HepG2 (cell line): ENCODE measurements around the gene PIEZO2. TPM values are rescaled to one million over a fixed set of nuclear protein-coding genes. Genes with fewer than 3 reads are reported as not detected.

Experiments
- ATAC-seq: fragments of 200-7000 bp; cut with Tn5 transposase; 3 replicates; pipeline ENCODE4 v1.9.1; 2020; ENCODE audit warnings: mild to moderate bottlenecking, moderate library complexity
- BruUV-seq: library from RNA; stranded (reverse); fragments of 400-500 nt; replicated peaks from 2 replicates; lab custom pipeline; 2021; lab: Mats Ljungman, UMichigan
- CTCF ChIA-PET: fragments of 300-600 bp; formaldehyde crosslinking; extraction: SDS; loops from one replicate; lab custom pipeline; 2021; ENCODE audit warnings: low total read pairs, inconsistent platforms, low intra/inter-chr PET ratio; lab: Yijun Ruan, JAX
- POLR2A ChIA-PET: fragments of 350-600 bp; sonication (Branson Sonifier 250); formaldehyde crosslinking; loops from one replicate; lab custom pipeline; 2020; ENCODE audit warnings: antibody characterized with exemption, inconsistent platforms; lab: Yijun Ruan, JAX
- DNase-seq: peaks from one replicate; pipeline ENCODE4 v3.0.0-alpha.2; 2015; ENCODE audit warnings: low spot score
- FAIRE-seq: peaks from 3 replicates; lab custom pipeline; 2011; peaks lifted over from hg19 to GRCh38; lab: Jason Lieb, UNC
- H2AFZ ChIP-seq: one replicate; pipeline ENCODE4 v1.6.1; 2011; ENCODE audit warnings: low read length, inconsistent platforms
- H3K27ac ChIP-seq: fragments of 300-600 bp; 3 replicates; pipeline ENCODE4 v1.8.0; 2011; ENCODE audit warnings: mixed run types, mild to moderate bottlenecking, mixed read lengths, low read length, inconsistent platforms; ENCODE audit not compliant: insufficient read depth; ENCODE audit errors: extremely low read length
- H3K27me3 ChIP-seq, 2 experiments: fragments of 200-600 bp in 1 of 2; 2 replicates in 1 of 2; 3 replicates in 1 of 2; pipeline versions ENCODE4 v1.6.0 to v1.8.0; 2011; ENCODE audit warnings: low read length in 2 of 2, mild to moderate bottlenecking in 2 of 2, moderate library complexity in 2 of 2, inconsistent platforms in 1 of 2; ENCODE audit not compliant: insufficient read depth in 2 of 2, control insufficient read depth in 1 of 2
- H3K36me3 ChIP-seq, 2 experiments: fragments of 200-600 bp in 1 of 2; replicated peaks in 1 of 2; 2 replicates in 1 of 2; 3 replicates in 1 of 2; pipeline versions ENCODE4 v1.5.1 to v1.8.0; 2011; ENCODE audit warnings: low read length in 2 of 2, inconsistent platforms in 1 of 2; ENCODE audit not compliant: insufficient read depth in 2 of 2, control insufficient read depth in 1 of 2
- H3K4me1 ChIP-seq: 2 replicates; pipeline ENCODE4 v1.5.1; 2012; ENCODE audit warnings: low read length, inconsistent platforms; ENCODE audit not compliant: insufficient read depth
- H3K4me2 ChIP-seq: 2 replicates; pipeline ENCODE4 v1.6.0; 2011; ENCODE audit warnings: low read depth, low read length, inconsistent platforms
- H3K4me3 ChIP-seq, 3 experiments: fragments of 200-600 bp in 1 of 3; sonication (generic), shearing (Covaris generic) in 1 of 3; replicated peaks in 1 of 3; 2 replicates each; pipeline ENCODE4 v1.5.1; 2011 to 2016; ENCODE audit warnings: low read length in 3 of 3, inconsistent platforms in 2 of 3, low read depth in 2 of 3, mild to moderate bottlenecking in 2 of 3, control low read depth in 1 of 3, mixed read lengths in 1 of 3; ENCODE audit not compliant: insufficient read depth in 1 of 3
- H3K79me2 ChIP-seq: one replicate; pipeline ENCODE4 v1.6.1; 2011; ENCODE audit warnings: low read length, inconsistent platforms; ENCODE audit not compliant: insufficient read depth
- H3K9ac ChIP-seq: 2 replicates; pipeline ENCODE4 v1.6.0; 2011; ENCODE audit warnings: mild to moderate bottlenecking, low read depth, low read length, inconsistent platforms; ENCODE audit not compliant: insufficient read depth
- H3K9me3 ChIP-seq: 2 replicates; pipeline ENCODE4 v1.5.1; 2012; ENCODE audit warnings: mild to moderate bottlenecking, low read length
- H4K20me1 ChIP-seq: 2 replicates; pipeline ENCODE4 v1.6.0; 2011; ENCODE audit warnings: inconsistent platforms, mild to moderate bottlenecking, low read length, moderate library complexity; ENCODE audit not compliant: insufficient read depth
- BCLAF1 ChIP-seq: fragments of 450-650 bp; IDR thresholded peaks from 2 replicates; pipeline ENCODE4 v1.6.1; 2017; ENCODE audit warnings: mild to moderate bottlenecking
- HOXA5 ChIP-seq: sonication (generic); formaldehyde crosslinking; IDR thresholded peaks from 2 replicates; pipeline ENCODE4 v1.4.0; 2020; ENCODE audit warnings: missing genetic modification reagents
- ISL2 ChIP-seq: sonication (generic); formaldehyde crosslinking; IDR thresholded peaks from 2 replicates; pipeline ENCODE4 v1.5.0; 2020; ENCODE audit warnings: missing genetic modification reagents
- KAT8 ChIP-seq: IDR thresholded peaks from 2 replicates; pipeline ENCODE4 v1.6.1; 2016; ENCODE audit warnings: missing genetic modification reagents, missing compliant biosample characterization
- KDM4B ChIP-seq: sonication (generic); formaldehyde crosslinking; IDR thresholded peaks from 2 replicates; pipeline ENCODE4 v1.4.0; 2020; ENCODE audit warnings: missing genetic modification reagents
- MEF2D ChIP-seq: sonication (generic); formaldehyde crosslinking; IDR thresholded peaks from 2 replicates; pipeline ENCODE4 v1.5.1; 2020; ENCODE audit warnings: mild to moderate bottlenecking, missing genetic modification reagents
- MYPOP ChIP-seq: sonication (generic); formaldehyde crosslinking; IDR thresholded peaks from 2 replicates; pipeline ENCODE4 v1.8.1; 2023; ENCODE audit warnings: mild to moderate bottlenecking, moderate library complexity, missing genetic modification reagents
- PRDM15 ChIP-seq: sonication (generic); formaldehyde crosslinking; IDR thresholded peaks from 2 replicates; pipeline ENCODE4 v1.4.0; 2020; ENCODE audit warnings: missing genetic modification reagents
- RBFOX2 ChIP-seq: fragments of 200-400 bp; formaldehyde crosslinking; IDR thresholded peaks from 2 replicates; pipeline ENCODE4 v1.6.1; 2017; ENCODE audit warnings: low read depth, mild to moderate bottlenecking, low read length
- SRY ChIP-seq: sonication (generic); formaldehyde crosslinking; IDR thresholded peaks from 2 replicates; pipeline ENCODE4 v1.8.0; 2022; ENCODE audit warnings: mild to moderate bottlenecking, missing genetic modification reagents
- ZNF749 ChIP-seq: sonication (generic); formaldehyde crosslinking; IDR thresholded peaks from 2 replicates; pipeline ENCODE4 v1.8.0; 2022; ENCODE audit warnings: mild to moderate bottlenecking, missing genetic modification reagents, moderate library complexity, borderline replicate concordance
- in situ Hi-C: cut with HindIII; loops from 2 replicates; pipeline ENCODE4 v1.10.0; 2017; ENCODE audit warnings: low pct_unique_long_range_greater_than_20kb; ENCODE audit not compliant: extremely low pct_ligation_motif_present
- intact Hi-C: fragments of 100-400 bp; cut with micrococcal nuclease; formaldehyde crosslinking; loops from one replicate; pipeline ENCODE4 v1.10.0; 2022; ENCODE audit not compliant: unreplicated experiment
- polyA plus RNA-seq, 8 experiments: library from polyadenylated mRNA; depleted of rRNA in 3 of 8; stranded (reverse) in 7 of 8; unstranded in 1 of 8; fragments of >200 nt; fragmentation: Illumina TruSeq in 4 of 8; extraction: Trizol in 4 of 8; gene quantifications; 2 replicates each; pipeline versions ENCODE4 v1.2.1 to v1.2.3, GENCODE V29; 2011 to 2016; ENCODE audit warnings: low read depth in 4 of 8, missing spikeins in 1 of 8, mixed read lengths in 1 of 8; ENCODE audit not compliant: insufficient read depth in 1 of 8
- total RNA-seq, 5 experiments: library from RNA; depleted of rRNA; stranded (reverse); fragments of >200 nt; fragmentation: Illumina TruSeq; extraction: Trizol; gene quantifications; 2 replicates each; pipeline ENCODE4 v1.2.3, GENCODE V29; 2016; ENCODE audit warnings: low read depth in 1 of 5

PIEZO2 gene
- total and polyA plus RNA-seq, 2 of the 13 experiments (the other 11 are each of a cell fraction or from before 2014, with no cell fraction given) = 15.2 to 27.2 TPM

GRCh38 chr18:11005528-11005927, 143.8 kb downstream of the PIEZO2 start (continued):
- TF ChIP-seq ISL2 (CRISPR knock-in tag) (peak; percentile 91), PRDM15 (CRISPR knock-in tag) (no peak)

GRCh38 chr18:11004951-11005350, 144.4 kb downstream of the PIEZO2 start:
- no peak for TF ChIP-seq KAT8 (CRISPR knock-in tag)
- TF ChIP-seq RBFOX2 = peak; percentile 31; the same call in 1 of the 2 replicates
- TF ChIP-seq ZNF749 (CRISPR knock-in tag) = no peak
- no peak for TF ChIP-seq MEF2D
- no peak for TF ChIP-seq SRY
- TF ChIP-seq HOXA5 (CRISPR knock-in tag) = 0 out of 2 replicates have a peak, but pooled peaks have one; percentile 6
- TF ChIP-seq KDM4B = no peak
- TF ChIP-seq MYPOP = peak; percentile 2; the same call in 1 of the 2 replicates
- TF ChIP-seq BCLAF1 = no peak
- Histone ChIP-seq H3K36me3 (no peaks in the 10 kb centered on the region; a peak in 1 of 5 replicates), H3K4me1 (peaks cover 74% of the 10 kb centered on the region), H3K4me2 (peak overlapping the region; percentile 79), H3K27ac (peak overlapping the region; percentile 93), H3K9ac (peak overlapping the region; percentile 84), H2AFZ (no peak overlapping the region), H4K20me1 (no peaks in the 10 kb centered on the region), H3K27me3 (no peaks in the 10 kb centered on the region), H3K9me3 (no peaks in the 10 kb centered on the region), H3K79me2 (no peaks in the 10 kb centered on the region), H3K4me3 (peak overlapping the region; percentile 28 to 59 (median 52); a peak in 4 of 6 replicates)
- ChIA-PET POLR2A (interaction anchor here (0.6 to 1.7 kb wide), 11 partner anchors 9 to 976 kb away, joined by 3 to 18 read pairs (median 3); partner anchors contain the start of gene IMPA2), CTCF (interaction anchor here (1.0 kb wide), 1 partner anchor 35 kb away, joined by 3 read pairs; no protein-coding TSS in a partner anchor)
- DNase-seq (no peak), FAIRE-seq (no peak), ATAC-seq (no peak)
- intact Hi-C loops = loop anchor here (5.0 kb wide), 1 partner anchor 103 kb away; no protein-coding TSS in a partner anchor
- BruUV-seq = TSS peak; percentile 81
- in situ Hi-C loops = no loop called here
